HCT116 (cell line): ENCODE results near the gene MAGI3. TPM values are rescaled to one million over a fixed set of nuclear protein-coding genes. Genes with fewer than 3 reads are reported as not detected.

Experiments used
- ATAC-seq: fragments of 200-7000 bp; cut with Tn5 transposase; 2 replicates; pipeline ENCODE4 v1.9.1; 2020; ENCODE audit warnings: mild to moderate bottlenecking, moderate library complexity
- BruUV-seq: library from RNA; stranded (reverse); fragments of 400-500 nt; replicated peaks from 2 replicates; lab custom pipeline; 2021; lab: Mats Ljungman, UMichigan
- CTCF ChIA-PET: fragments of 300-600 bp; sonication (Branson Sonifier 250); formaldehyde crosslinking; loops from one replicate; lab custom pipeline; 2021; ENCODE audit warnings: antibody characterized with exemption; lab: Charles Lee
- POLR2A ChIA-PET: fragments of 300-600, 350-600 bp; sonication (Branson Sonifier 250); formaldehyde crosslinking; loops from one replicate; lab custom pipeline; 2021; ENCODE audit warnings: antibody characterized with exemption; lab: Charles Lee
- RAD21 ChIA-PET, 2 experiments: fragments of 300-600 bp; sonication (Branson Sonifier 250); formaldehyde crosslinking; loops; one replicate each; lab custom pipeline; 2023; ENCODE audit warnings: low total read pairs in 2 of 2; ENCODE audit not compliant: uncharacterized antibody in 2 of 2, unreplicated experiment in 2 of 2, low non-redundant PET in 1 of 2; lab: Charles Lee
- DNase-seq: peaks from one replicate; pipeline ENCODE4 v3.0.0-alpha.2; 2010; ENCODE audit warnings: low read depth, low spot score
- H2AFZ ChIP-seq: fragments of 200-600 bp; shearing (Covaris generic), sonication (generic); 2 replicates; pipeline ENCODE4 v1.6.1; 2017; ENCODE audit warnings: low read depth, mixed run types, mixed read lengths, antibody characterized with exemption, low read length; ENCODE audit not compliant: poor library complexity, severe bottlenecking
- H3K27ac ChIP-seq: 2 replicates; pipeline ENCODE4 v1.5.1; 2012; ENCODE audit warnings: low read depth, low read length
- H3K27me3 ChIP-seq: fragments of 200-600 bp; sonication (generic); 2 replicates; pipeline ENCODE4 v1.6.1; 2016; ENCODE audit warnings: mixed run types, low read length, mixed read lengths; ENCODE audit not compliant: insufficient read depth
- H3K36me3 ChIP-seq, 2 experiments: fragments of 200-500 bp in 1 of 2; fragments of 200-600 bp in 1 of 2; sonication (Bioruptor generic) in 1 of 2; sonication (generic) in 1 of 2; 2 replicates each; pipeline versions ENCODE4 v1.5.1 to v1.6.1; 2014 to 2016; ENCODE audit warnings: low read length in 2 of 2, inconsistent platforms in 1 of 2, mixed read lengths in 1 of 2, mixed run types in 1 of 2; ENCODE audit not compliant: insufficient read depth in 2 of 2, control insufficient read depth in 1 of 2
- H3K4me1 ChIP-seq, 2 experiments: fragments of 200-600 bp in 1 of 2; sonication (generic) in 1 of 2; 2 replicates each; pipeline versions ENCODE4 v1.5.1 to v1.6.1; 2012 to 2017; ENCODE audit warnings: low read length in 2 of 2, inconsistent platforms in 1 of 2, mild to moderate bottlenecking in 1 of 2, mixed read lengths in 1 of 2, mixed run types in 1 of 2, moderate library complexity in 1 of 2; ENCODE audit not compliant: insufficient read depth in 2 of 2, control insufficient read depth in 1 of 2
- H3K4me2 ChIP-seq: fragments of 200-600 bp; sonication (generic); 2 replicates; pipeline ENCODE4 v1.6.1; 2017; ENCODE audit warnings: mixed run types, low read length, mixed read lengths
- H3K4me3 ChIP-seq, 2 experiments: fragments of 200-600 bp in 1 of 2; sonication (generic) in 1 of 2; replicated peaks in 1 of 2; 2 replicates each; pipeline ENCODE4 v1.5.1; 2011 to 2016; ENCODE audit warnings: low read length in 2 of 2, control low read depth in 1 of 2, low read depth in 1 of 2, mild to moderate bottlenecking in 1 of 2, mixed read lengths in 1 of 2, mixed run types in 1 of 2
- H3K79me2 ChIP-seq: fragments of 200-600 bp; sonication (generic); 2 replicates; pipeline ENCODE4 v1.6.1; 2017; ENCODE audit warnings: mild to moderate bottlenecking, mixed run types, low read length, moderate library complexity, mixed read lengths; ENCODE audit not compliant: insufficient read depth
- H3K9ac ChIP-seq: fragments of 200-600 bp; sonication (generic); 2 replicates; pipeline ENCODE4 v1.6.1; 2016; ENCODE audit warnings: low read length, mixed read lengths
- H3K9me2 ChIP-seq: fragments of 200-600 bp; sonication (generic), shearing (Covaris generic); 2 replicates; pipeline ENCODE4 v1.6.1; 2017; ENCODE audit warnings: mixed run types, mild to moderate bottlenecking, moderate library complexity; ENCODE audit not compliant: insufficient read depth
- H3K9me3 ChIP-seq, 2 experiments: fragments of 200-500 bp in 1 of 2; fragments of 200-600 bp in 1 of 2; sonication (Bioruptor generic) in 1 of 2; sonication (generic) in 1 of 2; 2 replicates each; pipeline ENCODE4 v1.6.1; 2014 to 2017; ENCODE audit warnings: low read length in 2 of 2, mixed read lengths in 2 of 2, inconsistent platforms in 1 of 2, low read depth in 1 of 2, mild to moderate bottlenecking in 1 of 2, mixed run types in 1 of 2, moderate library complexity in 1 of 2; ENCODE audit not compliant: control insufficient read depth in 1 of 2, insufficient read depth in 1 of 2
- H4K20me1 ChIP-seq: fragments of 200-600 bp; sonication (generic), shearing (Covaris generic); 2 replicates; pipeline ENCODE4 v1.6.1; 2017; ENCODE audit warnings: mixed run types, mild to moderate bottlenecking, moderate library complexity; ENCODE audit not compliant: insufficient read depth
- CEBPB ChIP-seq: IDR thresholded peaks from 2 replicates; pipeline ENCODE4 v1.6.1; 2012; ENCODE audit warnings: low read depth
- EGR1 ChIP-seq: IDR thresholded peaks from 2 replicates; pipeline ENCODE4 v1.6.1; 2012; ENCODE audit warnings: low read depth
- ELF1 ChIP-seq: IDR thresholded peaks from 2 replicates; pipeline ENCODE4 v1.6.1; 2012; ENCODE audit warnings: low read depth, borderline replicate concordance
- EZH2 ChIP-seq: fragments of 200-600 bp; sonication (generic); IDR thresholded peaks from 2 replicates; pipeline ENCODE4 v1.6.1; 2017; ENCODE audit warnings: antibody characterized with exemption, mixed run types
- EZH2phosphoT487 ChIP-seq: fragments of 200-600 bp; IDR thresholded peaks from 2 replicates; pipeline ENCODE4 v1.6.1; 2018; ENCODE audit warnings: antibody characterized with exemption, borderline replicate concordance
- POLR2A ChIP-seq: IDR thresholded peaks from 2 replicates; pipeline ENCODE4 v1.7.0; 2011; ENCODE audit warnings: borderline replicate concordance; ENCODE audit not compliant: insufficient read depth, insufficient read length; ENCODE audit errors: extremely low read depth
- RAD21 ChIP-seq: IDR thresholded peaks from 2 replicates; pipeline ENCODE4 v1.6.1; 2012; ENCODE audit warnings: low read depth, mild to moderate bottlenecking
- SP1 ChIP-seq: IDR thresholded peaks from 2 replicates; pipeline ENCODE4 v1.6.1; 2012; ENCODE audit warnings: low read depth
- SRF ChIP-seq: IDR thresholded peaks from 2 replicates; pipeline ENCODE4 v1.6.1; 2012; ENCODE audit warnings: low read depth
- TCF7L2 ChIP-seq: IDR thresholded peaks from 2 replicates; pipeline ENCODE4 v1.7.0; 2011; ENCODE audit warnings: borderline replicate concordance, inconsistent platforms; ENCODE audit not compliant: insufficient read depth, insufficient read length; ENCODE audit errors: extremely low read depth
- YY1 ChIP-seq: IDR thresholded peaks from 2 replicates; pipeline ENCODE4 v1.6.1; 2011; ENCODE audit warnings: low read length, low read depth, moderate library complexity, mild to moderate bottlenecking; ENCODE audit not compliant: insufficient replicate concordance; ENCODE audit errors: extremely low read depth
- ZFX ChIP-seq: fragments of 450-650 bp; IDR thresholded peaks from 2 replicates; pipeline ENCODE4 v1.6.1; 2017
- intact Hi-C: fragments of 100-400 bp; cut with micrococcal nuclease; formaldehyde crosslinking; loops from 2 replicates; pipeline ENCODE4 v1.10.0; 2022
- total RNA-seq: library from RNA; stranded (reverse); gene quantifications from one replicate; pipeline ENCODE4 v1.2.1, GENCODE V29; 2021; ENCODE audit not compliant: unreplicated experiment
- TF ChIP-seq, protein P1 (sequence below), 3 experiments: fragments of 200-600 bp in 1 of 3; sonication (generic) in 1 of 3; IDR thresholded peaks in 2 of 3; conservative IDR thresholded peaks in 1 of 3; 2 replicates each; pipeline ENCODE4 v1.5.1; 2012 to 2017; ENCODE audit warnings: low read depth in 2 of 3, low read length in 2 of 3, antibody characterized with exemption in 1 of 3, borderline replicate concordance in 1 of 3, control low read depth in 1 of 3, mild to moderate bottlenecking in 1 of 3, mixed read lengths in 1 of 3, mixed run types in 1 of 3, moderate library complexity in 1 of 3; ENCODE audit not compliant: insufficient read depth in 1 of 3
- TF ChIP-seq, protein P2 (sequence below): IDR thresholded peaks from 2 replicates; pipeline ENCODE4 v1.6.1; 2012
- TF ChIP-seq, protein P3 (sequence below): IDR thresholded peaks from 2 replicates; pipeline ENCODE4 v1.6.1; 2012; ENCODE audit warnings: low read depth
- TF ChIP-seq, protein P4 (sequence below): IDR thresholded peaks from 2 replicates; pipeline ENCODE4 v1.6.1; 2012

MAGI3 gene
- total RNA-seq, 1 experiment from 2014 or later, result 11.8 TPM

DNA sequence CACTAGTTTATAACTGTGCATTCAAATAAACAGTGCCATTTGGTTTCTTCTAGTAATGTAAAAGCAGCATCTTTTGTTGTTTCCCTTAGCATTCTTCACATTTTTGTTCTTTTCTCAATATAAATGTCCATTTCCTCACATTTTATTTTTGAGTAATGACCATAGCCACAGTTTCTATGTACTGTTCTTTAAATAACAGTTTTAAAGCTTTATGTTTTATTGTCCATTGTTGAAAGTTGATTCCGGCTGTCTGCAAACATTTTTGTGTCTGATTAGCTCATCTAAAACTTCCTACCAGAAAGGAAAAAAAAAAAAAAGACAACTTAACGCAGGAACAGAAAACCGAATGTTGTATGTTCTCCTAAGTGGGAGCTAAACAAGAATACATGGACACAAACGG lies 139.7 kb downstream of the MAGI3 start:
- Histone ChIP-seq H3K79me2 (peaks cover 9% of the 10 kb centered on the region), H3K9ac (no peak overlapping the region), H3K4me1 (peaks cover 2 to 12% of the 10 kb centered on the region in 2 experiments; a peak in 2 of 4 replicates), H4K20me1 (no peaks in the 10 kb centered on the region), H3K27me3 (no peaks in the 10 kb centered on the region), H3K27ac (no peak overlapping the region), H3K4me3 (no peak overlapping the region), H3K4me2 (no peak overlapping the region), H3K36me3 (no peaks in the 10 kb centered on the region), H3K9me2 (no peaks in the 10 kb centered on the region), H3K9me3 (peaks cover 0 to 5% of the 10 kb centered on the region in 2 experiments; a peak in 2 of 4 replicates), H2AFZ (no peak overlapping the region)
- intact Hi-C loops, result no loop called here
- DNase-seq, result no peak
- TF ChIP-seq, protein P1, sequence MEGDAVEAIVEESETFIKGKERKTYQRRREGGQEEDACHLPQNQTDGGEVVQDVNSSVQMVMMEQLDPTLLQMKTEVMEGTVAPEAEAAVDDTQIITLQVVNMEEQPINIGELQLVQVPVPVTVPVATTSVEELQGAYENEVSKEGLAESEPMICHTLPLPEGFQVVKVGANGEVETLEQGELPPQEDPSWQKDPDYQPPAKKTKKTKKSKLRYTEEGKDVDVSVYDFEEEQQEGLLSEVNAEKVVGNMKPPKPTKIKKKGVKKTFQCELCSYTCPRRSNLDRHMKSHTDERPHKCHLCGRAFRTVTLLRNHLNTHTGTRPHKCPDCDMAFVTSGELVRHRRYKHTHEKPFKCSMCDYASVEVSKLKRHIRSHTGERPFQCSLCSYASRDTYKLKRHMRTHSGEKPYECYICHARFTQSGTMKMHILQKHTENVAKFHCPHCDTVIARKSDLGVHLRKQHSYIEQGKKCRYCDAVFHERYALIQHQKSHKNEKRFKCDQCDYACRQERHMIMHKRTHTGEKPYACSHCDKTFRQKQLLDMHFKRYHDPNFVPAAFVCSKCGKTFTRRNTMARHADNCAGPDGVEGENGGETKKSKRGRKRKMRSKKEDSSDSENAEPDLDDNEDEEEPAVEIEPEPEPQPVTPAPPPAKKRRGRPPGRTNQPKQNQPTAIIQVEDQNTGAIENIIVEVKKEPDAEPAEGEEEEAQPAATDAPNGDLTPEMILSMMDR (IDR thresholded peaks at IDR 0.05 in 2 of 3, conservative IDR thresholded peaks at IDR 0.05 in 1 of 3; ENCODE audit: borderline replicate concordance in 1 of 3, insufficient read depth in 1 of 3, low read depth in 2 of 3, low read length in 2 of 3), result no peak
- no peak for TF ChIP-seq SRF
- TF ChIP-seq, protein P2, sequence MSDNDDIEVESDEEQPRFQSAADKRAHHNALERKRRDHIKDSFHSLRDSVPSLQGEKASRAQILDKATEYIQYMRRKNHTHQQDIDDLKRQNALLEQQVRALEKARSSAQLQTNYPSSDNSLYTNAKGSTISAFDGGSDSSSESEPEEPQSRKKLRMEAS, result no peak
- TF ChIP-seq EGR1, result no peak
- no peak for TF ChIP-seq TCF7L2
- no peak for TF ChIP-seq EZH2phosphoT487
- TF ChIP-seq EZH2, result no peak
- no peak for TF ChIP-seq YY1
- no peak for TF ChIP-seq POLR2A
- no peak for TF ChIP-seq SP1
- no peak for TF ChIP-seq CEBPB
- TF ChIP-seq, protein P3, sequence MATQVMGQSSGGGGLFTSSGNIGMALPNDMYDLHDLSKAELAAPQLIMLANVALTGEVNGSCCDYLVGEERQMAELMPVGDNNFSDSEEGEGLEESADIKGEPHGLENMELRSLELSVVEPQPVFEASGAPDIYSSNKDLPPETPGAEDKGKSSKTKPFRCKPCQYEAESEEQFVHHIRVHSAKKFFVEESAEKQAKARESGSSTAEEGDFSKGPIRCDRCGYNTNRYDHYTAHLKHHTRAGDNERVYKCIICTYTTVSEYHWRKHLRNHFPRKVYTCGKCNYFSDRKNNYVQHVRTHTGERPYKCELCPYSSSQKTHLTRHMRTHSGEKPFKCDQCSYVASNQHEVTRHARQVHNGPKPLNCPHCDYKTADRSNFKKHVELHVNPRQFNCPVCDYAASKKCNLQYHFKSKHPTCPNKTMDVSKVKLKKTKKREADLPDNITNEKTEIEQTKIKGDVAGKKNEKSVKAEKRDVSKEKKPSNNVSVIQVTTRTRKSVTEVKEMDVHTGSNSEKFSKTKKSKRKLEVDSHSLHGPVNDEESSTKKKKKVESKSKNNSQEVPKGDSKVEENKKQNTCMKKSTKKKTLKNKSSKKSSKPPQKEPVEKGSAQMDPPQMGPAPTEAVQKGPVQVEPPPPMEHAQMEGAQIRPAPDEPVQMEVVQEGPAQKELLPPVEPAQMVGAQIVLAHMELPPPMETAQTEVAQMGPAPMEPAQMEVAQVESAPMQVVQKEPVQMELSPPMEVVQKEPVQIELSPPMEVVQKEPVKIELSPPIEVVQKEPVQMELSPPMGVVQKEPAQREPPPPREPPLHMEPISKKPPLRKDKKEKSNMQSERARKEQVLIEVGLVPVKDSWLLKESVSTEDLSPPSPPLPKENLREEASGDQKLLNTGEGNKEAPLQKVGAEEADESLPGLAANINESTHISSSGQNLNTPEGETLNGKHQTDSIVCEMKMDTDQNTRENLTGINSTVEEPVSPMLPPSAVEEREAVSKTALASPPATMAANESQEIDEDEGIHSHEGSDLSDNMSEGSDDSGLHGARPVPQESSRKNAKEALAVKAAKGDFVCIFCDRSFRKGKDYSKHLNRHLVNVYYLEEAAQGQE, result no peak
- TF ChIP-seq ELF1, result no peak
- no peak for TF ChIP-seq RAD21
- TF ChIP-seq ZFX, result no peak
- TF ChIP-seq, protein P4, sequence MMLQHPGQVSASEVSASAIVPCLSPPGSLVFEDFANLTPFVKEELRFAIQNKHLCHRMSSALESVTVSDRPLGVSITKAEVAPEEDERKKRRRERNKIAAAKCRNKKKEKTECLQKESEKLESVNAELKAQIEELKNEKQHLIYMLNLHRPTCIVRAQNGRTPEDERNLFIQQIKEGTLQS, result no peak
- RAD21 ChIA-PET, result no interaction called here
- ATAC-seq, result no peak
- CTCF ChIA-PET, result no interaction called here
- BruUV-seq, result no TSS peak
- POLR2A ChIA-PET, result no interaction called here
